Mucosa of stomach (tissue), 1 donor: ENCODE data around the gene B3GAT1.
"Not testable (repeated sequence)": the region's sequence is repeated elsewhere in the genome, so short reads cannot be mapped to it uniquely, and the experiment has no call there.

ENCODE experiments used
- H3K27me3 ChIP-seq: one replicate; pipeline ENCODE4 v1.7.0; 2013; ENCODE audit warnings: mild to moderate bottlenecking, low read length; ENCODE audit not compliant: control insufficient read depth, insufficient read depth
- H3K36me3 ChIP-seq: one replicate; pipeline ENCODE4 v1.7.0; 2013; ENCODE audit warnings: low read length; ENCODE audit not compliant: control insufficient read depth, insufficient read depth
- H3K4me1 ChIP-seq: one replicate; pipeline ENCODE4 v1.7.0; 2013; ENCODE audit warnings: mild to moderate bottlenecking, low read length; ENCODE audit not compliant: control insufficient read depth, insufficient read depth
- H3K4me3 ChIP-seq: one replicate; pipeline ENCODE4 v1.7.0; 2013; ENCODE audit warnings: low read length
- H3K9ac ChIP-seq: one replicate; pipeline ENCODE4 v1.7.0; 2013; ENCODE audit warnings: mild to moderate bottlenecking, low read length, moderate library complexity
- H3K9me3 ChIP-seq: one replicate; pipeline ENCODE4 v1.7.0; 2013; ENCODE audit warnings: mild to moderate bottlenecking, low read length, moderate library complexity; ENCODE audit not compliant: control insufficient read depth
- donor health status: Pancreatic carcinoma.

Gene B3GAT1, protein sequence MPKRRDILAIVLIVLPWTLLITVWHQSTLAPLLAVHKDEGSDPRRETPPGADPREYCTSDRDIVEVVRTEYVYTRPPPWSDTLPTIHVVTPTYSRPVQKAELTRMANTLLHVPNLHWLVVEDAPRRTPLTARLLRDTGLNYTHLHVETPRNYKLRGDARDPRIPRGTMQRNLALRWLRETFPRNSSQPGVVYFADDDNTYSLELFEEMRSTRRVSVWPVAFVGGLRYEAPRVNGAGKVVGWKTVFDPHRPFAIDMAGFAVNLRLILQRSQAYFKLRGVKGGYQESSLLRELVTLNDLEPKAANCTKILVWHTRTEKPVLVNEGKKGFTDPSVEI

DNA sequence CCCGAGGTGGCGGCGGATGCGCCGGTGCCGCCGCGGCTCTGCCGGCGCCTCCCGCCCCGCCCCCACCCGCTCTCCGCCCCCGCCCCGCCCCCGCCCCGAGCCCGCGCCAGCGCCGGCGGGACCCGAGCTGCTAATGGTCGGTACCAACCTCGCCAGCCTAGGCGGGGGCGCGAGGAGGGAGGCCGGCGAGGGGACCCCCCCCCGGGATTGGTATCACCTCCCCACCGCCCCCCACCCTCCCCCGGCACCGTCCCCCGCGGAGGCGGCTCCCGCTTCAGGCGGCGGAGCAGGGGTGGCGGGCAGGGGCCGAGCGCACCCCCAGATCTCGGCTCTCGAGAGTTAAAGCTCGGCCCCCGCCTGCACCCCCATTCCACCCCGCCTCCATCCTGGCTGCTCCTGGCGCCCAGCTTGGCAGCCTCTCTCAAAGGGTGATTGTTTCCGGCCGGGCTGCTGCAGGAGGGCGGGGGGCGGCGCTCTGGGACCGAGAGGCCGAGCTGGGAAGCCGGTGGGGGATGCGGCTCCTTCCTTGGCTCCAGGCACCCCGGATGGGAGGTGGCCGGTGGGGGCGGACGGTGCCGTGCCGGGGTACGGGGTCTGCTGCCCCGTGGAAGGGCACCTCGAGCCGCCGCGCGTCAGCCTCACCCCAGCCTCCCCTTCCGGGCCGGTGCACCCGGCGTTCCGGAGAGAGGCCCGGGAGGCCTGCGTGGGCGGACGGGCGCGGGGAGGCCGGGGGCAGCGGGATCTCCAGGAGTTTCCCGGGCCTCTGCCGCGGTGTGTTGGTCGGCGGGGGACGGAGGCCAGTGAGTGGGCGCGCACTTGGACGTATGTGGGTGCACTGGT is at the start of gene B3GAT1:
Gene B3GAT1, minus strand, starts transcription at position 40 of the 840 bp plus-strand sequence. CDS start 24,583 bp downstream, outside the sequence.
- Histone ChIP-seq H3K4me3 (no peak within 1 kb of the TSS), H3K9me3 (no peaks in the 10 kb centered on the region), H3K9ac (no peak within 1 kb of the TSS), H3K36me3 (no peaks in the 10 kb centered on the region), H3K27me3 (peaks cover 46% of the 10 kb centered on the region), H3K4me1 (no peaks in the 10 kb centered on the region)

DNA sequence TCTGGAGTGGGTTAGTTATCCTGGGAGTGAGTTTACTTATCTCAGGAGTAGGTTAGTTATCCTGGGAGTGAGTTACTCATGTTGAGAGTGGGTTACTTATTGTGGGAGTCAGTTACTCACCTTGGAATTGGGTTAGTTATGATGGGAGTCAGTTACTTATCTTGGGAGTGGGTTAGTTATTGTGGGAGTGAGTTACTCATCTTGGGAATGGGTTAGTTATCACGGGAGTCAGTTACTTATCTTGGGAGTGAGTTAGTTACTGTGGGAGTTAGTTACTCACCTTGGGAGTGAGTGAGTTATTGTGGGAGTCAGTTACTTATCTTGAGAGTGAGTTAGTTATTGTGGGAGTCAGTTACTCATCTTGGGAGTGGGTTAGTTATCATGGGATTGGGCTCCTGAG is 49.6 kb upstream of the B3GAT1 start:
- Histone ChIP-seq H3K36me3 (no peaks in the 10 kb centered on the region), H3K27me3 (no peaks in the 10 kb centered on the region), H3K9ac (no peak overlapping the region), H3K9me3 (no peaks in the 10 kb centered on the region), H3K4me3 (no peak overlapping the region), H3K4me1 (no peaks in the 10 kb centered on the region)

DNA sequence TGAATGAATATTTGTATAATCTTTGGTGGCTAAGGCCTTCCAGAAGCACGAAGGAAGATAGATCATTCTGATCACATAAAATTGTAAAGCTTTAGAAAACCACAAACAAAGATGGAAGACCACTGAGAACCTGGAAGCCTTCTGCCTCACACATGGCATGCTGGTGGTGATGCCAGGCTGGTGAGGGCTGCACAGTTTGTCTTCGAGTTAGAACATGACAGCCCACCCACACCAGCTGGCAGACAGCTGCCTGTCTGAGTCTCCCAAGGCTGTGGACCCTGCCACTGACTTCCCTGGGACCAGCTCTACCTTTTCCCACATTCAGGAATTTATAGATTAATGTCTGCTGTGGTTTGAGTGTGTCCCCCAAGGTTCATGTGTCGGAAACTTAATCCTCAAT is 48.8 kb upstream of the B3GAT1 start:
- Histone ChIP-seq H3K9me3 (no peaks in the 10 kb centered on the region), H3K9ac (no peak overlapping the region), H3K4me3 (no peak overlapping the region), H3K4me1 (no peaks in the 10 kb centered on the region), H3K27me3 (no peaks in the 10 kb centered on the region), H3K36me3 (no peaks in the 10 kb centered on the region)

DNA sequence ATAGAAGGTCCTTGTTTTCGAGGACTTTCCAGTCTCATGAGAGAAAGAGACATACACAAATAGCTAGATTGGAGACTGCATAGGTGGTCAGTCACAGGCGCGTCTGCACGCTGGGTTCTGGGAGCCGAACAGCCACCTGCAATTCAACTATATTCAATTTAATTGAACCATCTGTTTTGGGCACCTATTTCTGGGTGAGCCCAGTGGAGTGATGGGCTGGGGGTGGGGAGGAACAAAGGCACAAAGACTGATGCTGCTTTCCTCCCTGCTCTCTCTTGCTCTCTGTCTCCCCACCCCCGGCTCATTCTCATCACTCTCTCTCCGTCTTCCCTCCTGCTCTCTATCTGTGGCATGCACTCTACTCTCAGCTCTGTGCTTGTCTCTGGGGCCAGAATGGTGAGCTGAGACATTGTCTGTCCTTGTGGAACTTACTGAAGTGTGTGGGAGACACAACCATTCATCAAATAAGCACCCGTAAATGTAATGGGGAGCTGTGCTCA is 48.1 kb upstream of the B3GAT1 start:
- no peaks in the 10 kb centered on the region for H3K27me3 ChIP-seq
- H3K9ac ChIP-seq, result no peak overlapping the region
- no peaks in the 10 kb centered on the region for H3K4me1 ChIP-seq
- H3K36me3 ChIP-seq, result no peaks in the 10 kb centered on the region
- H3K9me3 ChIP-seq, result no peaks in the 10 kb centered on the region
- H3K4me3 ChIP-seq, result no peak overlapping the region

DNA sequence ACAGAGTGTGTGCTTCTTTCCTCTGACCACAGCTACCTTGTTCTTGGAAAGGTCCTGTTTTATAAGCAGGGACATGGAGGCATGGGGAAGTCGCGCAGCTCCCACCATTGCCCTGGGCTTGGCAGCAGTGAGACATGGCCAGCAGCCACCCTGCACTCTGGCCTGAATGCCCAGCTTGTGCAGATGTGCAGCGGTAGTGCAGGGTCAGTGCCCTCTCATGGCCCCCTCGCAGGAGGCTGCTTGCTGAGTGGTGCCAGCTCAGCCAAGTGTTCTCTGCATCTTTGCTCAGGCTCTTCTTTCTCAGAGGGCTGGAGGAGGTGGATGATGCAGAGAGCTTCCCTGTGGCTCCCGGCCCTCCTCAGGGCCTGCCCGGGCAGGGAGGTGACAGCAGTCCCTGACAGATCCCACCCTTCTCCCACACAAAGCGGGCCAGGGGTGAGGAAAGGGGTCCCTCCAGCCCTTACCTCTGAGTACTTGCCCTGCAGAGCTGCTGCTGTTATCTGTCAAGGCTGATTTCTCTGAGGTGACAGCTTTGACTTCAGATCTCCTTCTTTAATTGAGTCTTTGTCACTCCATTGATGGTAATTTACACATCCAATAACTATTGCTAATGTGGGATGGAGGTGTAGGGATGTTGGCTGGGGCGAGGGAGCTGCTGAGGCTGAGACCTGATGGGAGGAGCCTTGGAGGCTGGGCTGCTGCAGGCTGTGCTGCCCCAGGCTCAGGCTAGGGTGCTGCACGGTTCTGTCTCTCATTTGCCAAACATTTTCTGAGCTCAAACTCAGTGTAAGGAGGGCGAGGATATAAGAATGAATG is 47.4 kb upstream of the B3GAT1 start:
- Histone ChIP-seq H3K9ac (no peak overlapping the region), H3K4me3 (no peak overlapping the region), H3K36me3 (no peaks in the 10 kb centered on the region), H3K27me3 (no peaks in the 10 kb centered on the region), H3K9me3 (no peaks in the 10 kb centered on the region), H3K4me1 (no peaks in the 10 kb centered on the region)

DNA sequence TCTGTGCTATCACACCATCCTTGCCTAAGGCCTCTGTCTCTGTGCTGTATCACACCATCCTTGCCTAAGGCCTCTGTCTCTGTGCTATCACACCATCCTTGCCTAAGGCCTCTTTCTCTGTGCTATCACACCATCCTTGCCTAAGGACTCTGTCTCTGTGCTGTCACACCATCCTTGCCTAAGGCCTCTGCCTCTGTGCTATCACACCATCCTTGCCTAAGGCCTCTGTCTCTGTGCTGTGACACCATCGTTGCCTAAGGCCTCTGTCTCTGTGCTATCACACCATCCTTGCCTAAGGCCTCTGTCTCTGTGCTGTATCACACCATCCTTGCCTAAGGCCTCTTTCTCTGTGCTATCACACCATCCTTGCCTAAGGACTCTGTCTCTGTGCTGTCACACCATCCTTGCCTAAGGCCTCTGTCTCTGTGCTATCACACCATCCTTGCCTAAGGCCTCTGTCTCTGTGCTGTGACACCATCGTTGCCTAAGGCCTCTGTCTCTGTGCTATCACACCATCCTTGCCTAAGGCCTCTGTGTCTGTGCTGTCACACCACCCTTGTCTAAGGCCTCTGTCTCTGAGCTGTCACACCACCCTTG is 45.5 kb upstream of the B3GAT1 start:
- not testable (repeated sequence) for H3K27me3 ChIP-seq, H3K9me3 ChIP-seq, H3K36me3 ChIP-seq, H3K4me3 ChIP-seq, H3K9ac ChIP-seq, H3K4me1 ChIP-seq

DNA sequence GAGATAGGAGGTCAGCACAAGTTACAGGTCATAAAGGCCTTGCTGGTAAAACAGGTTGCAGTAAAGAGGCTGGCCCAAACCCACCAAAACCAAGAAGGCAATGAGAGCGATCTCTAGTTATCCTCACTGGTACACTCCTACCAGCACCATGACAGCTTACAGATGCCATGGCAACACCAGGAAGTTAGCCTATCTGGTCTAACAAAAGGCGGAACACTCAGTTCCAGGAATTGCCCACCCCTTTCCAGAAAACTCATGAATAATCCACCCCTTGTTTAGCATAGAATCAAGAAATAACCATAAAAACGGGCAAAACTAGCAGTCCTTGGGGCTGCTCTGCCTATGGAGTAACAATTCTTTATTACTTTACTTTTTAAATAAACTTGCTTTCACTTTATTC is 43.5 kb upstream of the B3GAT1 start:
- Histone ChIP-seq H3K4me3 (no peak overlapping the region), H3K36me3 (no peaks in the 10 kb centered on the region), H3K4me1 (no peaks in the 10 kb centered on the region), H3K9me3 (no peaks in the 10 kb centered on the region), H3K27me3 (no peaks in the 10 kb centered on the region), H3K9ac (no peak overlapping the region)

DNA sequence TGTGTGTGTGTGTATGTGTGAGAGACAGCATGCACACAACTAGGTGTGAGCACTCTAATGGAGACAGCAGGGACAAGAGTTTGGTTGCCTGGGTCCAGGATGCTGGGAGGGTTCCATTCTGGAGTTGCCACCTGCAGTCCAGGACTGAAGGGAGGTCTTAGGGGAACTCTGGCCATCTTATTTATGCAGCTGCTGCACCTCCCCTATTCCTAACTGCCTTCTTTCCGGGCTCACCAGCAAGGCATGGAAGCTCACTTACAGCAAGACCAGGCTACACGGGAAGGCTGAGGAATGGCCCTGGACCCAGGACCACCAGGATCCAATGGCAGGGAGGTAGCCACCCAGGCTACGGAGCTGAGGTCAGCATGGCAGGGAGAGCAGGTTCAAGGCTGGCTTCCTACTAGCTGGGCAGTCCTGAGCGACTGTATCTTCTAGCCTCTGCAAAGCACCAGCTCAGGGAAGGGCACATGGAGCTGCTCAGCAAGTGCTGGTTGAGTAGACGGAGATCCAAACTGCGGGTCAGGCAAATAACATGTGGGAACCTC is 42.2 kb upstream of the B3GAT1 start:
- H3K4me3 ChIP-seq, result no peak overlapping the region
- H3K9ac ChIP-seq, result no peak overlapping the region
- H3K36me3 ChIP-seq, result no peaks in the 10 kb centered on the region
- no peaks in the 10 kb centered on the region for H3K27me3 ChIP-seq
- H3K9me3 ChIP-seq, result no peaks in the 10 kb centered on the region
- no peaks in the 10 kb centered on the region for H3K4me1 ChIP-seq

DNA sequence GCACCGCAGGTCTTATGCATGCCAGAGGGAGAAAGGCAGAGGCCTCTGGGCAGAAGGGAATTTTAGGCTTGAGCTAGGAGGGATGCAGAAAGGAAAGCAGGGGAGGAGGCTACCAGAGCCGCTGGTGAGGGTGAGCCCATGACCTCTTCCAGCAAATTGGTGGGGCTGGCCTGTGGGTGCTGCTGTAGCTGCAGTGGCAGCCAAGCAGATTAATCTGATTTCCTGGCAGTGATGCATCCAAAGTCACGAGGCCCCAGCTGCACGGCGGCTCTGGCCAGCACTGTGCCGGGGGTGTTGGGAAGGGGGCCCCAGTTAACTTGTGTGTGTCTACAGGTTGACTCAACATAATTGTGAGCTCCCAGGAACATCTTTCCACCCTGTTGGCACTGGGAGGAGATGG is 41.4 kb upstream of the B3GAT1 start:
- no peaks in the 10 kb centered on the region for H3K36me3 ChIP-seq
- H3K4me3 ChIP-seq, result no peak overlapping the region
- no peaks in the 10 kb centered on the region for H3K4me1 ChIP-seq
- no peak overlapping the region for H3K9ac ChIP-seq
- no peaks in the 10 kb centered on the region for H3K27me3 ChIP-seq
- no peaks in the 10 kb centered on the region for H3K9me3 ChIP-seq

DNA sequence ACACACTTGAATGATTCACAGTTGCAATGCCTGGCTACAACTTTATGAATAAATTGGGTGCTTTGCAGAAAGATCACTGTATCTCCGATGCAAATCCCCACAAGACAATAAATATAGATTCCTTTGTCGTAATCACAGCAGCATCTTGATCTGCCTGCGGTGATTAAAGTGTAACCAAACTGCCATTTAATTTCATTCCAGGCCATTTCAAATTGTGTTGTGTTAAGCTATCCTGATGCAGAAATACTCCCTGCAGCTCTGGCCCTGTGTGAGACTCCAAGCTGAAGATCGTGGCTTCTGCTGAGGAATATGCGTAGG is 40.8 kb upstream of the B3GAT1 start:
- no peaks in the 10 kb centered on the region for H3K9me3 ChIP-seq
- H3K4me3 ChIP-seq, result no peak overlapping the region
- no peaks in the 10 kb centered on the region for H3K4me1 ChIP-seq
- no peaks in the 10 kb centered on the region for H3K36me3 ChIP-seq
- no peaks in the 10 kb centered on the region for H3K27me3 ChIP-seq
- H3K9ac ChIP-seq, result no peak overlapping the region

DNA sequence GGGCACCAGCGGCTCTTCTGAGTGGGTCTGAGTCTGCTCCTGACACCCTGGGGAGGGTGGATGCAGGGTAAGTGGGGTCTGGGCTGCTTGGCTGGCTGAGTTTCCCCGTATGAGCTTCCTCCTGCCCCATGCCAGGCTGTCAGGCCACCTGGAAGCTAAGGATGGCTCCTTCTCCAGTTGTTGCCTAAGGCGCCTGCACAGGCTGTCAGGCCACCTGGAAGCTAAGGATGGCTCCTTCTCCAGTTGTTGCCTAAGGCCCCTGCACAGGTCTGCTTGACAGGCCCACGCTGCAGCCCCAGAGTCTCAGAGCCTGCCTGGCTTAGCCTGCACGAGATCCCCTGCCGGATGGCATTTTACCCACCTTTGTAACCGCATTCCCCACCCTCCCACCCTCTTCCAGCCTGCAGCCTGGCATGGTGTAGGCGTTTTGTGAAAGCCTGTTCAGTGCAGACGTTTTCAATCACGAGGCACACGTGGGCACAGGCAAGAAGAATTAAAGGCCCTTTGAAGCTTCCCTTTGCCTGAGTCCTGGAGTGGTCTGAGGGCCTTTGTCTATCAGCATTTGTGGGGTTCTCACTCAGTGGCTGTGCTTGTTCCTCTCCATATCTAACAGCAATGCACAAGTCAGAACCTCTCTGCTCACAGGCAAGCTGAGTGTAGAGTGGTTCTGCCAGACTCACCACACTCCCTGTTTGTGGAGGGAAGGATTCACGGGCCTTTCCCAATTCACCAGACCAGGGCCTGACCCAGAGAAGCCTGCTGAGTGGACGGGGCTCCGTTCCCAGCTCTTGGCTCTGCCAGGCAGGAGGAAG is 40.2 kb upstream of the B3GAT1 start:
- Histone ChIP-seq H3K36me3 (no peaks in the 10 kb centered on the region), H3K9ac (no peak overlapping the region), H3K4me3 (no peak overlapping the region), H3K9me3 (no peaks in the 10 kb centered on the region), H3K27me3 (no peaks in the 10 kb centered on the region), H3K4me1 (no peaks in the 10 kb centered on the region)
